COLO829 (cell line): ENCODE results near the gene MS4A6A.

Source experiments
- DNase-seq: peaks from one replicate; pipeline ENCODE4 v3.0.0; 2012; ENCODE audit warnings: low spot score

Gene MS4A6A

GRCh38 chr11:60128376-60128775, 54.5 kb downstream of the MS4A6A start:
- peak; percentile 68 for DNase-seq

DNA sequence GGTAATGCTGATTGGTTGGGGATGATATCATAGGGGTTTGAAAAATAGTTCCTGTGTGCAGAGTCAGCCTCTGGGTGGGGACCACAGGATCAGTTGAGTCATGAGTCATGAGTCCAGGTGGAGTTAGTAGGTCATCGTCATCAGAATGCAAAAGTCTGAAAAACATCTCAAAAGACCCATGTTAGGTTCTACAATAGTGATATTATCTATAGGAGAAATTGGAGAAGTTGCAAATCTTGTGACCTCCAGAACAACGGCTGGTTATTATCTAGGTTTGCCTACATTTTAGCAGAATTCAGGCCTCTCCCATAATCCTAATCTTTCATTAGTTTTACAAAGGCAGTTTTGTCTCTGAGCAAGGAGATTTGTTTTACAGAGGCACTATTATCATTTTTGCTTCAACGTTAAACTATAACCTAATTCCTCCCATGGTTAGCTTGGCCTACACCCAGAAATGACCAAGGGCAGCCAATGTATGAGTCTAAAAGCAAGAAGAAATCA, 55.5 kb downstream of the MS4A6A start:
- DNase-seq, result peak; percentile 79

GRCh38 chr11:60125956-60126585, 56.8 kb downstream of the MS4A6A start:
- DNase-seq, result peak; percentile 86

DNA sequence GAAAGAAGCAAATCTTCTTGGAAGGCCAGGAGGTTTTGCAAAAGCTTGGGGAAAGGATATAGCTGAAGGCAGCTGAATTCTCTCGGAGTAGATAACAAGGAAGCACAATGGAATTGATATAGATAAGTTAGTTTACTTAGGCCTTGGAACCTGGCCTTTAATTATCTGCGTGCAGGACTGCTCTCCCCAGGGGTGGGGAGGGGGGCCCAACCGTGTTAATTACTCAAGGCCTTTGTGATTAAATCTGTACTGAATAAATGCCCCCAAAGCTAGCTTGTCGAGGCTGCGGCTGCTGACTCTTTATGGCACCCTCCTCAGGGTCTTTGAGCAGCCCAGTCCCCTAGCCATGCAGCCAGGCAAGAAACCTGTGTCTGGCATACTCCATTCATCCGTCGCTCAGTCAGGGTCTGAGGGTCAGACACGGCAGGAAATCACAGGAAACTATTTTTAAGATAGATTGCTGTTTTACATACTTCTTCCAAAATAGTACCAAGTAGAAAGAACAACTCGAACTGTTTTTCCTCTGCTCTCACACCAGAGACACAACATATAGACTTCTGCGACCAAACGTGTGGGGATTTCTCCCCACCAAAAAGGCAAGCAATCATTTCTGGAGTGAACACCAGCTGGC, 58.0 kb downstream of the MS4A6A start:
- DNase-seq, result no peak
